Tongue (tissue), 2 donors: ENCODE measurements around the gene BCLAF3. TPM values are rescaled to one million over a fixed set of nuclear protein-coding genes. Genes with fewer than 3 reads are reported as not detected.

Experiments used
- DNase-seq: peaks from one replicate; pipeline ENCODE4 v3.0.0-alpha.2; 2015
- total RNA-seq: library from RNA; depleted of rRNA; stranded (reverse); fragments of >200 nt; gene quantifications from one replicate; pipeline ENCODE4 v1.2.3, GENCODE V29; 2014

The BCLAF3 gene
- 12.2 TPM for total RNA-seq

- DNase-seq, result peak; percentile 93
Observed at GRCh38 chrX:19990556-19991349, at the start of gene BCLAF3. Gene BCLAF3 (minus strand): TSS chrX:19991061. CDS start chrX:19970264, 20,797 bp downstream.

DNA sequence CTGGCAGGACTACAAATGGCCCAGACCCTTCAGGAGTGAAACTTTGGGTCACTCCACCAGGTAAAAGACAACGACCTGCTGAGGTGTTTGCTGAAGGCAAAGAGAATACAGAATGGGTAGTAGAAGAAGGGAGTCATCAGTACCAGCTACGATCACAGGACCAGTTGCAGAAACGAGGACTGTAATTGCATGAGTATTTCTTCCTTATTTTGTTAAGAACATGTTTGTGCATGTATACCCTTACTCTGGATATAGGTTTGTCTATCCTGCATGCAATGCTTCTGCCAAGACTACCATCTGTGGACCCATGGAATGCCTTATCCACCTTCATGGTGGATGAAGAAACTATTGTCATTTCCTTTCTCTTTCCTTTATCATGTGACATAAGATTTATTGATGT lies 48.1 kb upstream of the BCLAF3 start:
- DNase-seq, result no peak

DNA sequence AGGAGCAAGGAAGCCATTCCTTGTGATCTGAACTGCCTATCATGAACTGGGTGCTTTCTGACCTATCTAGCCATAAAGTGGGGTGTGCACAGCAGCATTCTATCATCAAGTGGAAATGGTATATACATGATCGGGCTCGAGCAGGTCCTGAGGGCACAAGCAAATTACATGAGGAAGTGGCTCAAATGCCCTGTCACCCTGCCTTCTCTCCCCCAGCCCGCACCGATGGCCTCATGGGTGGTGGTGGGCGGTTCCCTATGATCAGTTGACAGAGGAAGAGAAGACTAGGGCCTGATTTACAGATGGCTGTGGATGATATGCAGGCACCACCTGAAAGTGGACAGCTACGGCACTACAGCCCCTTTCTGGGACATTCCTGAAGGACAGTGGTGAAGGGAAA lies 46.3 kb upstream of the BCLAF3 start:
- DNase-seq, result no peak

- DNase-seq, result no peak
Observed at GRCh38 chrX:20032201-20032600, 41.3 kb upstream of the BCLAF3 start.

GRCh38 chrX:20029728-20030127 lies 38.9 kb upstream of the BCLAF3 start:
- peak; percentile 3 for DNase-seq

- DNase-seq, result no peak
Observed at GRCh38 chrX:20028588-20028987, 37.7 kb upstream of the BCLAF3 start.

DNA sequence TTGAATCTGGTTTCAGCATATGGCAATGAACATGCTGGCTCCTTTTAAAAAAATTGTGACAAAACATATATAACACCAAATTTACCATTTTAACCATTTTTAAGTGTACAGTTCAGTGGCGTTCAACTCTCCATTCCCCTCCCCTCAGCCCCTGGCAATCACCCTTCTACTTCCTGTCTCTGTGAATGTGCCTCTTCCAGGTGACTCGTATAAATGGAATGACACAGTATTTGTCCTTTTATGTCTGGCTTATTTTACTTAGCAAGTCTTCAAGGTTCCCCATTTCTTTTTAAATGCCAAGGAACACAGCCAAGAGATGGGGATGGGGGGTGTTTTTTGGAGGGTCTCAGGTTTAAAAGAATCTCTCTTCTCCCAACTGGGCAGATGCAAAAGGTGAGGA lies 35.4 kb upstream of the BCLAF3 start:
- no peak for DNase-seq

GRCh38 chrX:20019672-20020365 lies 29.0 kb upstream of the BCLAF3 start:
- DNase-seq, result no peak

DNA sequence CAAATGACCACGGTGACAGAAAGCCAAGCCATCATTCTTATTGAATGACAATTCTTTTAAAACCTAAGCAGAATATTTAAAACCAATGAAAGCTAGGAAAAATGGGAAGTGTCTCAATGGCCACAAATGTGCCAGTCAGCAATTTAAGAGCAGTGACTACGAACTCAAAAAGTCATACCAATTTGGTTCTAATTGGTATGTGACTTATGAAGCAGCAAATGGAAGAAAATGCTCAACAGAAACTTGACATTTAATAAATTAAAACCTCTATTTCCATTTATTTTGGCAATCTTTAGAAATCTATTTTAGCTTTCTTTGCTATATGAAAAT lies 25.7 kb upstream of the BCLAF3 start:
- no peak for DNase-seq

- DNase-seq, result peak; percentile 22
Observed at GRCh38 chrX:20015945-20016615, 25.2 kb upstream of the BCLAF3 start.

DNA sequence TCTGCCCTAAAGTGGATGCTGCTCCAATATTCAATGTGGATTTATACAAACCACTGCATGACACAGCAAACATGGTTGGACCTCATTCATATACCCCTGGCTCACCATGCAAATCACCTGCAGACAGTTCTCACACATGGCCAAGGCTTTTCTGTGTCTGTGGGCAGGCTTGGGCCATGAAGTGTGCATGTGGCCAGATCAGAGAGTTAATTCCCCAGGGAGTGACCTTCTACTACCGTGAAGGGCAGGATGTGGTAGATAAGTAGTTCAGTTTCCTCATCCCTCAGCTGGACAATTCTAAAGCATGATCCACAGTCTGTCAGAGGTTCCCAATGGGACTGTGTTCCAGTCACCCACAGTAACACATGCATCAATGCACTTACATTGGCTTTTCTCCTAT lies 24.6 kb upstream of the BCLAF3 start:
- no peak for DNase-seq

GRCh38 chrX:20011608-20012007 lies 20.7 kb upstream of the BCLAF3 start:
- peak; percentile 29 for DNase-seq

DNA sequence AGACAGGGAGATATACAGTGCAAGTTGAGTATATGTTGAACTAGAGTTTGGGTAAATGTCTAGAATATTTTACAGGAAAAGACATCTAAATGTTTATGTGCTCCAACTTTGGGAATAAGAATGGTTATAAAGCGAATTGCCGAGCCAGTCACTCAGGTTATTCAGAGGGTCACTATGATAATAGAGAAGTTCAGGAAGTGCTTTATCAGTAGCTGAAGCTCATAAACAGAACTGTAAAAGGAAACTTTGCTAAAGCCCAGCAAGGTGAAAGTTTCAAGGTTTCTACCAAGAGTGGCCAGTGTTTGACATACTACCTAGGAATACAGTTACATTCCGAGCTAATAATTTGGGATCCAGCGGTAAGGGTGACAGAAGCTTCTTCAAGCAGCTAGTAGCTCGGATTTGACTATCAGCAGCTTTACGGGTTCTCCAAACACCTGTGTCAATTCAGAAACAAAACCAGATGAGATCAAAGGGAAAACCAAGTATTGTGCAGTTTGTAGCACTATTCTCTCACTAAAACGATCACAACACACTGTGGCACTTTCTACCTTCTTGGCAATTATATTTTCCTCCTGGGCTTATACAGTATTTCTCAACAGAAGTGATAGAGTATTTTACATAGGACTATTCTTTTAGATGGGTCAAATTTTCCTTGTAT lies 17.2 kb upstream of the BCLAF3 start:
- no peak for DNase-seq

DNA sequence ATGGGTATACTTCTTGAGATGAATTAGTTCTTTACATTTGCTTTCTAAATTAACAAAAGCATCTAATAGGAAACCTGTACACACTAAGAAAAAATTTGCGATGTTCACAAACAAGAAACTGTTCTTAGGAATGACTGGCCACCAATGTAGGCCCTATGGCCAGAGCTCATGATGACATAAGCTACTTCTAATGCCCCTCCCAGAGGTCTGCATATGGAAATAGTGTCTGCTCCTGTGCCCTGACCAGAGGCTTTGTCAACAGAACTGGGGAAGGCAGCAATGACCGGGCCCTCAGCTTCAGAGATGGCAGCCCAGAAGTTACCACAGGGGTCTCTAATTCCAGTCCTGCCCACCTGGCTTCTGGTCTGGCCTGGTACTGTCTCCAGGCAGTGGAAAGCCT lies 15.0 kb upstream of the BCLAF3 start:
- DNase-seq, result no peak

DNA sequence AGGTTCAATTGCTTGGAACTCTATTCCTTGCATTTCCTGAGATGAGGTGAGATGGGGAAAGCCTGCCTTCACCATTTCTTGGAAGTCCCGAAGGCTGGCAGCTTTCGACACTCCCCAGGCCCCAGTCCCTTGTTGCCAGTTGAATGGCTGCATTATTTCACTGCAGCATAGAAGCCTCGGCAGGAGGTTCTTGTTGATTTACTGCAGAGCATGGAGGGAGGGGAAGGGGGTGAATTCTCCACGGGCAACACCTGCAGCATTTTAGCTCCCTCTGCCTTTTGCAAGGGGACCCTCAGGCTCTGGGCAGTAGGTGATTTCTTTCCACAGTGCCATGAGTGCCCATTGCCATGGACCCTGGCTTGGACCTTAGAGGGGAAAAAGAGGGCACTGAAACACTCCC lies 10.7 kb upstream of the BCLAF3 start:
- no peak for DNase-seq

DNA sequence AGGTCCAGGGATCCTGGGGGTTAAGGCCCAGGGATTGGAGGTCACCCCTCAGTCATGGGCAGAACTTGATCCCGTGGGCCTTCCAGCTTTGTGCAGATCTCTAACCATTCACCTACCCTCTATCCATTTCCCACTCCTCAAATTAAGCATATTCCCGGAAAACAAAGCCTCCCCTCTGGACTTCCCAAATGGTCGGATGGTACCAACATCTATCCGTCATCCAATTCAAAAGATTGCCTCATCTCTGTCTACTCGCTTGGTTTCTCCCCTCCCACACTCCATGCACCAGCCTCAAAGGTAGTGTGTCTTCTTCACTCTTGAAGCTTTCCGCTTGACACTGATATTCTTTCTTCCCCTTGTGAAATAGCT lies 473 bp upstream of the BCLAF3 start:
- DNase-seq, result no peak

- DNase-seq, result peak; percentile 12
Observed at GRCh38 chrX:19990151-19990555, 708 bp downstream of the BCLAF3 start.

DNA sequence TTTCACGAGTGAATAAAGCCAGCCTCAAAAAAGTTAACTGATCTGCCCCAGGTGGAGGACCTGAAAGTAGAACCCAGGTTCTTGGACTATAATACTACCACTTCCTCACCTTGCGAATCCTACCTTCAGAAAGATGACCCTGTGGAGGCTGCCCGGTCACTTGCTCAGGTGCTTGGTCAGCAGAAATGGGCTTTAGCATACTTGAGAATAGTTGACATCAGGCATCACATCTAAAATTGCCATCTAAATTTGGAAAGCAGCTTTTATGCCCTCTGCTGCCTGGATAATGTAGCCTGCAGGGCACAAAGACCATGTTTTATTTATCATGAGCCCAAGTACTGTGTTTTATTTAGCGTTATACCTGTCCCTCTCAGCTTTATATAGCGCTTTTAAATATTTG lies 3.0 kb downstream of the BCLAF3 start:
- DNase-seq, result no peak

DNA sequence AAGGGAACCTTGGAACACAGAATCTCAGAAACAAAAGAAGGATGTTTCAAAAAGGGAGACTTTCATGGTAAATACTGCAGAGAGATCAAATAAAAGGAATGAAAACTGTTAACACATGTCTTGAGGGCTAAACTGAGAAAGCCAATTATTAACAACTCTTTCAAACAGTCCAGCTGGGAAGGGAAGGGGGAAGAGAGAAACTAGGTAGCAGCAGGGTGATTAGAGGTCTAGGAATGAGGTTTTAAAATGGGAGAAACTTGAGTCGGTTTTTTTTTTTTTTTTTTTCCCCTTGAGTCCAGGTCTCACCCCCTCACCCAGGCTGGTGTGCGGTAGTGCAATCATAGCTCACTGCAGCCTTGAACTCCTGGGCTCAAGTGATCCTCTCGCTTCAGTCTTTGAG lies 4.3 kb downstream of the BCLAF3 start:
- DNase-seq, result no peak

DNA sequence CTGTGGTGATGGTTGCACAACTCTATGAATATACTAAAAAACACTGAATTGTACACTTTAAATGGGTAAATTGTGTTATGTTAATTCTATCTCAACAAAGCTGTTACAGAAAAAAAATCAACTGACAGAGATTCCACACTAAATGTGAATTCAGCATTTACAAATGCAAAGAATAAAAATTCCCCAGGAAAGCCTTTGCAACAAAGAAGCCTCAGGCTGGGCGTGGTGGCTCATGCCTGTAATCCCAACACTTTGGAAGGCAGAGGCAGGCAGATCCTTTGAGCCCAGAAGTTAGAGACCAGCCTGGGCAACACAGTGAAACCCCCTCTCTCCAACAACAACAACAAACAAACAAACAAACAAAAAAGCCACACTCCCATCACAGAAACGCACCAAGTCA lies 8.9 kb downstream of the BCLAF3 start:
- no peak for DNase-seq

- no peak for DNase-seq
Observed at GRCh38 chrX:19975845-19976244, 15.0 kb downstream of the BCLAF3 start.

DNA sequence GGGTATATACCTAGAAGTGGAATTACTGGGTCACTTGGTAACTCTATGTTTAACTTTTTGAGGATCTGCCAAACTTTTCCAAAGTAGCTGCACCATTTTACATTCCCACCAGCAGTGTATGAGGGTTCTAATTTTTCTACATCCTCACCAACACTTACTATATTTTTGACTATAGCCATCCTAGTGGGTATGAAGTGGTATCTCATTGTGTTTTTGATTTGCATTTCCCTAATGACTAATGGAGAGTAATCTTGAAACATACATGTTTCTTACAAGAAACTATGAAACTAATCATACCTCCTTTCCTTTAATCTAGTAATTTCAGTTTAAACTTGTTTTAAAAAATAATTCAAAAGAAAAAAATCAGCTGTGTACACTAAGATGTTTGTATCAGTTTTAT lies 17.9 kb downstream of the BCLAF3 start:
- DNase-seq, result no peak

GRCh38 chrX:19968276-19968675 lies 22.6 kb downstream of the BCLAF3 start:
- no peak for DNase-seq
